HepG2 (cell line): ENCODE data around the gene TTBK1. TPM values are rescaled to one million over a fixed set of nuclear protein-coding genes. Genes with fewer than 3 reads are reported as not detected.

Source experiments
- ATAD3A ChIP-seq: sonication (generic); formaldehyde crosslinking; IDR thresholded peaks from 2 replicates; pipeline ENCODE4 v1.4.0; 2020; ENCODE audit warnings: missing genetic modification reagents
- GPBP1L1 ChIP-seq: sonication (generic); formaldehyde crosslinking; IDR thresholded peaks from 2 replicates; pipeline ENCODE4 v1.5.0; 2020; ENCODE audit warnings: mild to moderate bottlenecking, missing genetic modification reagents
- KAT2B ChIP-seq: fragments of 150-350 bp; IDR thresholded peaks from 2 replicates; pipeline ENCODE4 v1.6.1; 2014; ENCODE audit warnings: low read depth, low read length, borderline replicate concordance
- MATR3 ChIP-seq: sonication (generic); formaldehyde crosslinking; IDR thresholded peaks from 2 replicates; pipeline ENCODE4 v1.4.0; 2020; ENCODE audit warnings: missing genetic modification reagents
- NCOR1 ChIP-seq: fragments of 200-600 bp; sonication (generic); IDR thresholded peaks from 2 replicates; pipeline ENCODE4 v1.7.0; 2017; ENCODE audit warnings: antibody characterized with exemption, low read length, borderline replicate concordance
- PRDM10 ChIP-seq: sonication (generic); formaldehyde crosslinking; IDR thresholded peaks from 2 replicates; pipeline ENCODE4 v1.4.0; 2020; ENCODE audit warnings: low read depth, missing genetic modification reagents
- ZFP36L2 ChIP-seq: sonication (generic); formaldehyde crosslinking; IDR thresholded peaks from 2 replicates; pipeline ENCODE4 v1.4.0; 2020; ENCODE audit warnings: missing genetic modification reagents
- ZFP41 ChIP-seq: sonication (generic); formaldehyde crosslinking; IDR thresholded peaks from 2 replicates; pipeline ENCODE4 v1.4.0; 2020; ENCODE audit warnings: mild to moderate bottlenecking, missing genetic modification reagents, borderline replicate concordance
- ZNF747 ChIP-seq: sonication (generic); formaldehyde crosslinking; IDR thresholded peaks from 2 replicates; pipeline ENCODE4 v1.8.1; 2023; ENCODE audit warnings: missing genetic modification reagents, mild to moderate bottlenecking, borderline replicate concordance
- polyA plus RNA-seq, 8 experiments: library from polyadenylated mRNA; depleted of rRNA in 3 of 8; stranded (reverse) in 7 of 8; unstranded in 1 of 8; fragments of >200 nt; fragmentation: Illumina TruSeq in 4 of 8; extraction: Trizol in 4 of 8; gene quantifications; 2 replicates each; pipeline versions ENCODE4 v1.2.1 to v1.2.3, GENCODE V29; 2011 to 2016; ENCODE audit warnings: low read depth in 4 of 8, missing spikeins in 1 of 8, mixed read lengths in 1 of 8; ENCODE audit not compliant: insufficient read depth in 1 of 8
- total RNA-seq, 5 experiments: library from RNA; depleted of rRNA; stranded (reverse); fragments of >200 nt; fragmentation: Illumina TruSeq; extraction: Trizol; gene quantifications; 2 replicates each; pipeline ENCODE4 v1.2.3, GENCODE V29; 2016; ENCODE audit warnings: low read depth in 1 of 5
- TF ChIP-seq, protein P1 (sequence below): sonication (generic); formaldehyde crosslinking; IDR thresholded peaks from 2 replicates; pipeline ENCODE4 v1.4.0; 2020; ENCODE audit warnings: missing genetic modification reagents
- TF ChIP-seq, protein P2 (sequence below): sonication (generic); formaldehyde crosslinking; IDR thresholded peaks from 2 replicates; pipeline ENCODE4 v1.5.1; 2020; ENCODE audit warnings: missing genetic modification reagents, mild to moderate bottlenecking, borderline replicate concordance
- TF ChIP-seq, protein P3 (sequence below): sonication (generic); formaldehyde crosslinking; IDR thresholded peaks from 2 replicates; pipeline ENCODE4 v1.4.0; 2020; ENCODE audit warnings: mild to moderate bottlenecking, missing genetic modification reagents

The TTBK1 gene
- total and polyA plus RNA-seq, 2 of the 13 experiments (the other 11 are each of a cell fraction or from before 2014, with no cell fraction given): 0.24 to 0.33 TPM

DNA sequence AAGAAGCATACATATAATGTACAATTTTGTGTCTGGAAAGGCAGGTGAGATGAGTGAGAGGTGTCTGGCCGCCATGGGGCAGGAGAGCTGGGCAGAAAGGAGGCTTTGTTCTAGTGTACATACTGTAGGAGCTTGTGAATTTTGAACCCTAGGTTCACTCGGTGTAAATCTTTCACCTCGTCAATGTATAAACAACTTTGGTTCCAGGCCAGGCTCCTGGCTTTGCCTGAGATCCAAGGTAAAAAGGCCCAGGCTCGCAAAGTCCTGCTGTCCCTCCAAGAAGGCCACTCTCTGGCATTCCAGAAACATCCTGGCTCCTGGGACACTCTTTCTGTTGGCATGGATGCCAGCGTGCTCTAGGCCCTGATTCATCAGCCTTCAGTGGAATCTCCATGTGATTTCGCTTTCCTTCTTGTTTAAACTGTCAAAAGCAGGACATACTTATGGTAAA lies 47.6 kb downstream of the TTBK1 start (continued):
- TF ChIP-seq ZFP41 (CRISPR knock-in tag): no peak
- 0 out of 2 replicates have a peak, but pooled peaks have one; percentile 49 for TF ChIP-seq ZNF747 (CRISPR knock-in tag)
- no peak; the same call in 1 of the 2 replicates for TF ChIP-seq PRDM10 (CRISPR knock-in tag)
- TF ChIP-seq ATAD3A (CRISPR knock-in tag): no peak
- no peak for TF ChIP-seq ZFP36L2
- TF ChIP-seq GPBP1L1: no peak
- TF ChIP-seq, protein P1, sequence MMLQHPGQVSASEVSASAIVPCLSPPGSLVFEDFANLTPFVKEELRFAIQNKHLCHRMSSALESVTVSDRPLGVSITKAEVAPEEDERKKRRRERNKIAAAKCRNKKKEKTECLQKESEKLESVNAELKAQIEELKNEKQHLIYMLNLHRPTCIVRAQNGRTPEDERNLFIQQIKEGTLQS (CRISPR knock-in tag): no peak
- peak; percentile 92 for TF ChIP-seq NCOR1
- TF ChIP-seq, protein P2, sequence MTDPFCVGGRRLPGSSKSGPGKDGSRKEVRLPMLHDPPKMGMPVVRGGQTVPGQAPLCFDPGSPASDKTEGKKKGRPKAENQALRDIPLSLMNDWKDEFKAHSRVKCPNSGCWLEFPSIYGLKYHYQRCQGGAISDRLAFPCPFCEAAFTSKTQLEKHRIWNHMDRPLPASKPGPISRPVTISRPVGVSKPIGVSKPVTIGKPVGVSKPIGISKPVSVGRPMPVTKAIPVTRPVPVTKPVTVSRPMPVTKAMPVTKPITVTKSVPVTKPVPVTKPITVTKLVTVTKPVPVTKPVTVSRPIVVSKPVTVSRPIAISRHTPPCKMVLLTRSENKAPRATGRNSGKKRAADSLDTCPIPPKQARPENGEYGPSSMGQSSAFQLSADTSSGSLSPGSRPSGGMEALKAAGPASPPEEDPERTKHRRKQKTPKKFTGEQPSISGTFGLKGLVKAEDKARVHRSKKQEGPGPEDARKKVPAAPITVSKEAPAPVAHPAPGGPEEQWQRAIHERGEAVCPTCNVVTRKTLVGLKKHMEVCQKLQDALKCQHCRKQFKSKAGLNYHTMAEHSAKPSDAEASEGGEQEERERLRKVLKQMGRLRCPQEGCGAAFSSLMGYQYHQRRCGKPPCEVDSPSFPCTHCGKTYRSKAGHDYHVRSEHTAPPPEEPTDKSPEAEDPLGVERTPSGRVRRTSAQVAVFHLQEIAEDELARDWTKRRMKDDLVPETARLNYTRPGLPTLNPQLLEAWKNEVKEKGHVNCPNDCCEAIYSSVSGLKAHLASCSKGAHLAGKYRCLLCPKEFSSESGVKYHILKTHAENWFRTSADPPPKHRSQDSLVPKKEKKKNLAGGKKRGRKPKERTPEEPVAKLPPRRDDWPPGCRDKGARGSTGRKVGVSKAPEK (CRISPR knock-in tag): 0 out of 2 replicates have a peak, but pooled peaks have one; percentile 45
- no peak for TF ChIP-seq KAT2B
- no peak for TF ChIP-seq MATR3 (CRISPR knock-in tag)
- TF ChIP-seq, protein P3, sequence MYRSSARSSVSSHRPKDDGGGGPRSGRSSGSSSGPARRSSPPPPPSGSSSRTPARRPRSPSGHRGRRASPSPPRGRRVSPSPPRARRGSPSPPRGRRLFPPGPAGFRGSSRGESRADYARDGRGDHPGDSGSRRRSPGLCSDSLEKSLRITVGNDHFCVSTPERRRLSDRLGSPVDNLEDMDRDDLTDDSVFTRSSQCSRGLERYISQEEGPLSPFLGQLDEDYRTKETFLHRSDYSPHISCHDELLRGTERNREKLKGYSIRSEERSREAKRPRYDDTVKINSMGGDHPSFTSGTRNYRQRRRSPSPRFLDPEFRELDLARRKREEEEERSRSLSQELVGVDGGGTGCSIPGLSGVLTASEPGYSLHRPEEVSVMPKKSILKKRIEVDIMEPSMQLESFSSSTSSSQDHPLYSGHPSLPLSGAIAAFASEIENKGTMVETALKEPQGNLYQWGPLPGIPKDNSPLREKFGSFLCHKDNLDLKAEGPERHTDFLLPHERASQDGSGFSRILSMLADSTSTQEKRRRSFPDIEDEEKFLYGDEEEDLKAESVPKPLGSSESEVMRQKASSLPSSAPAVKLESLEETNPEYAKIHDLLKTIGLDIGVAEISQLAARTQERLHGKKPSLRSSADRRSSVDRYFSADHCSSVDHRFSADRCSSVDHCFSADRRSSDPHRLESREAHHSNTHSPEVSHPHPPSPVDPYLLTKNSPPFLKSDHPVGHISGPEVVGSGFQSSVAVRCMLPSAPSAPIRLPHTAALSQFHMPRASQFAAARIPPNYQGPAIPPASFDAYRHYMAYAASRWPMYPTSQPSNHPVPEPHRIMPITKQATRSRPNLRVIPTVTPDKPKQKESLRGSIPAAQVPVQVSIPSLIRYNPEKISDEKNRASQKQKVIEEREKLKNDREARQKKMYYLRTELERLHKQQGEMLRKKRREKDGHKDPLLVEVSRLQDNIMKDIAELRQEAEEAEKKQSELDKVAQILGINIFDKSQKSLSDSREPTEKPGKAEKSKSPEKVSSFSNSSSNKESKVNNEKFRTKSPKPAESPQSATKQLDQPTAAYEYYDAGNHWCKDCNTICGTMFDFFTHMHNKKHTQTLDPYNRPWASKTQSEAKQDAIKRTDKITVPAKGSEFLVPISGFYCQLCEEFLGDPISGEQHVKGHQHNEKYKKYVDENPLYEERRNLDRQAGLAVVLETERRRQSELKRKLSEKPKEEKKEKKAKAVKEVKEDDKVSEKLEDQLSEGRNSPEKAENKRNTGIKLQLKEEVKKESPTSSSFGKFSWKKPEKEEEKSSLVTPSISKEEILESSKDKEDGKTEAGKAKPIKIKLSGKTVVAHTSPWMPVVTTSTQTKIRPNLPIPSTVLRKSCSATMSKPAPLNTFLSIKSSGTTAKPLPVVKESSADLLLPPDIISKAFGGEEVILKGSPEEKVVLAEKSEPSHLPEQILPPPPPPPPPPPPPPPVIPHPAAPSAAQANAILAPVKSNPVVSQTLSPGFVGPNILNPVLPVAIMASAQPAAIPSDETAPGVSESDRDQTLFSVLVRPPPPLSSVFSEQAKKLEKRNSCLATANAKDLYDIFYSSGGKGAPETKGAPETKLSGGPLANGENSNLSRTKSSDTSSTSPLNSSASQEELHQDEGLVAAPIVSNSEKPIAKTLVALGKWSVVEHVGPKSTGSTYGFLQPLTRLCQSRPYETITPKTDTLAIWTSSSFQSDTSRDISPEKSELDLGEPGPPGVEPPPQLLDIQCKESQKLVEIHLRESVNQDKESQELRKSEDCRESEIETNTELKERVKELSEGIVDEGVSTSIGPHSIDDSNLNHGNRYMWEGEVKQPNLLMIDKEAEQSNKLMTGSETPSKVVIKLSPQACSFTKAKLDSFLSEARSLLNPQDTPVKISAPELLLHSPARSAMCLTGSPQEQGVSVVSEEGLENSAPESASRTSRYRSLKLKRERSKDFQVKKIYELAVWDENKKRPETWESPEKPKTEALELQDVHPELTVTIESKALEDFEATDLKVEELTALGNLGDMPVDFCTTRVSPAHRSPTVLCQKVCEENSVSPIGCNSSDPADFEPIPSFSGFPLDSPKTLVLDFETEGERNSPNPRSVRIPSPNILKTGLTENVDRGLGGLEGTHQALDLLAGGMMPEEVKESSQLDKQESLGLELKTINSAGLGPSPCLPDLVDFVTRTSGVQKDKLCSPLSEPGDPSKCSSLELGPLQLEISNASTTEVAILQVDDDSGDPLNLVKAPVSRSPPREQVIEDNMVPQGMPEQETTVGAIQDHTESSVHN (CRISPR knock-in tag): no peak
